ENCODE data around the gene CHRD. TPM values are rescaled to one million over a fixed set of nuclear protein-coding genes. Genes with fewer than 3 reads are reported as not detected.
A peak's percentile ranks its signal among the peaks of the same experiment; 100 is the strongest.
"Not testable (repeated sequence)": the region's sequence is repeated elsewhere in the genome, so short reads cannot be mapped to it uniquely, and the experiment has no call there.

The CHRD gene
- polyA plus RNA-seq (ENCODE audit: insufficient read length): 19.2 TPM

- DNase-seq (ENCODE audit: low read depth): no peak
These were observed at the start of gene CHRD for GRCh38 chr3:184379358-184380184. Gene CHRD (plus strand): TSS chr3:184380054. CDS start chr3:184380319, 265 bp downstream.

GRCh38 chr3:184332370-184333090 lies 47.3 kb upstream of the CHRD start:
- no peak for DNase-seq (ENCODE audit: low read depth)

- no peak for DNase-seq (ENCODE audit: low read depth)
These were observed 46.7 kb upstream of the CHRD start for GRCh38 chr3:184333190-184333589.

DNA sequence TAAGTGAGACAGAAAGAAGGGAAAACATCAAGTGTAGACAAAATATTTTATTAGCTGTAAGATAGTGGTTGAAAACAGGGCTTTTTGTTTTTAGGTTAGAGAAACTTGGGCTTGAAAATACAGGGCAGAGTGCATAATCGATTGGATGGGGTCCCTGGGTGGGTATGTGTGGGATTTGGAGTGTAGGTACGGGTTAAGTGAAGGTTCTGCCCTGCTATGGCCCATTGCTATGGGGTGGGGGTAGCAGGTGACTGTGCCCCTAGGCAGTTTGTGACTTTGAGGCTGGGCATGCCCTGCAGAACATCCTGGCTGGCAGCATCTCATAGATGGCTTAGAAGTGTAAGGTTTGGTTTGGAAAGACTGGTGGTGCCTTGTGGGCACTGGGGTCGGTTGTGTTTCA lies 46.2 kb upstream of the CHRD start:
- no peak for DNase-seq (ENCODE audit: low read depth)

DNA sequence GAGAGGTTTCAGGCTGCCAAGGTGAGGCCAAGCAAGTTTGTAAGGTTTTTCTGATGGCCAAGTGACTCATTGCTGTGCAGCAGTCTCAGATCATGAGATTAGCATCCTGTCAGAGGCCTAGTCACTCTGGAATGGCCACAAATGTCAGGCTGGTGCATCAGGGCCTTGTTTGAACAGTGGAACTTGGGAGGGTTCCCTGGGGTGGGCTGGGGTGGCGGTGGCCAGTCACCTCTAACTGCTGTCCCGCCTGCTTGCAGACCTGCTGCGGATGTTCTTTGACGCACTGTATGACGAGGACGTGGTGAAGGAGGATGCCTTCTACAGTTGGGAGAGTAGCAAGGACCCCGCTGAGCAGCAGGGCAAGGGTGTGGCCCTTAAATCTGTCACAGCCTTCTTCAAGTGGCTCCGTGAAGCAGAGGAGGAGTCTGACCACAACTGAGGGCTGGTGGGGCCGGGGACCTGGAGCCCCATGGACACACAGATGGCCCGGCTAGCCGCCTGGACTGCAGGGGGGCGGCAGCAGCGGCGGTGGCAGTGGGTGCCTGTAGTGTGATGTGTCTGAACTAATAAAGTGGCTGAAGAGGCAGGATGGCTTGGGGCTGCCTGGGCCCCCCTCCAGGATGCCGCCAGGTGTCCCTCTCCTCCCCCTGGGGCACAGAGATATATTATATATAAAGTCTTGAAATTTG lies 45.2 kb upstream of the CHRD start:
- DNase-seq (ENCODE audit: low read depth): no peak

GRCh38 chr3:184335291-184335660 lies 44.6 kb upstream of the CHRD start:
- no peak for DNase-seq (ENCODE audit: low read depth)

DNA sequence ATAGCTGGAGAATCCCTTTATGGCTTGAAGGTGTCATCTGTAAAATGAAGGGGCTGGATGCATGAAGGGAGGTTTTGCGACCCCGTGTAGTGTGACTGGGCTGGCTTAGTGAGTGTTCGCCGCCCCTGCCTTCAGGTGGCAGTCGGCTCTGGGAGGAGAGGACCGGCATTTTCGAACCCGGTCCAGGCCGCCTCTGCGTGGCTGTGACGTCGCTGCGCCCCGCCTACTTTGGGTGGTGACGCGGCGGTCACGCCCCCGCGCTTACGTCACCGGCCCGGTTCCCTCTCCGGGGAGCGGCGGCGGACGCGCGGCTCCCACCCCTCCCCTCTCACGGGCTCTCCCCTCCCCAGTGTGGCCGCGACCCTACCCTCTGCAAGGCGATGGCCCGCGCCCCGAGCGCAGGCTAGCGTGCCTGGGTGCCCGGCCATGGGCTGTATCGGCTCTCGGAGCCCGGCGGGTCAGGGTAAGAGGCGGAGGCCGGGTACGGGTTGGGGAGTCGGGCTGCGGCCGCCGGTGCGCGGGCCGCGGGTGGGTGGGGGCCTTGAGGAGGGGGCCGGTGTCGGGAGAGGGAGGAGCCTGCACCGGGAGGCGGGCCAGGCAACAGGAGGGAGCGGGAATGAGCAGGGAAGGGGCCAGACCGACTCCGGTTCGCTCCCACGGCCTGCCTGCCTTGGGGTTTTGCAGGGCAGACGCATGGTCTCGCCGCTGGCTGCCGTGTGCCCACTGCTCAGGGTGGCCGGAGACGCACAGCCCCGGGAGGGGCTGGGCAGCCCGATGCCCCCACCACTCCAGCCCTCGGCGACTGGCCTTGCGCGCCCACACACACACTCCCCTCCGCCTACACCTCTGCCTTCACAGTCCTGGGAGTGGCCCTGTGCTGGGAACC lies 44.0 kb upstream of the CHRD start:
- DNase-seq (ENCODE audit: low read depth): peak; percentile 59

DNA sequence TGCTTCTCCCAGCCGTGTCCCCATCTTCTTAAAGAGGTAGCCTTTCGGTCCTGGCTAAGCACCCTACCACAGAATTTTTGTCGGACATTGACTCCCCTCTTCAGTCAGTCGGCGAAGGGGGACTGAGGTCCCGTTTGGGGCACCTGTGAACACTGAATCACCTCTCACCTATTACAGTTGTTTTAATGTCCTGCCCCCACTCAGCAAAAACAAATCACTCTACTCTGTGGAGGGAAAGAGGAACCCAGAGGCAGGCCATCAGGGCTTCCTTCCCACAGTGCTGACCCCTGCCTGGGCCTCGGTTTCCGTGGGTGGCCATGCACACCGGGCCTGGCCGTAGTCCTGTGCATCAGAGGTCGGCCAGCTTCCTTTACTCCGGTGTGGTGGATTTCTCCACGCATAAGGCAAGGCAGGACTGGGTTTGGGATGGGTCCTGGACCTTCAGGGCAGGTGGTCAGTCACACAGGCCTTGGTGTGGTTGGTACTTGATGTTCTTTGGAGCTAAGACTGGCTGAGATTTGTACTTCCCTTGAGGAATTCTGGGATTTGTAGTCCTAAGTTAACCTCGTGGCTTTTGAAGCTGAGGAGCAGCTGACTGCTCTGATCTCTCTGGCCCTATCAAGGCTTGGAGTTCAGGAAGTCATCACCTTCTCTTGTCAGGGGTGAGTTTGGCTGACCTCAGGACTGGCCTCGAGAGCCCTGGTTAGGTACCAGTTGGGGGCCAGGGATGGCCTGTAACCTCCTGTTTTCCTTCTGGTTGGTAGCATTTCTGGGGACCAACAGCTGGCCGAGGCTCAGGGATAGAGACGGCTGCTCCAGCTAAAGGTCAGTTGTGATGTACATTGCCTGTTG lies 43.1 kb upstream of the CHRD start:
- no peak for DNase-seq (ENCODE audit: low read depth)

DNA sequence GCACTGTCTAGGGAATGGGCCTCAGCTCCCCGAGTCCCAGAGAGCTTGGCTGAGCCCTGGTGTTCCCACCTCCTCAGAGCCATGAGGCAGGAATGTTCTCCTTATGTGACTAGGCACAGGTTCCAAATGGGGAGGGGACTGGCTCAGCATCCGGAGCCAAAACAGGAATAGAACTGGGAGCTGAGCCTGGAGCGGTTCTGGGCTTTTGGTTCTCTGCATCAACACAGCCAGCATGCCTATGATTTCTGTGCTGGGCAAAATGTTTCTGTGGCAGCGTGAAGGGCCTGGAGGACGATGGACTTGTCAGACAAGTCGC lies 42.5 kb upstream of the CHRD start, which contains the start of gene FAM131A:
TSS of gene FAM131A (plus strand) at position 202 of the 316 bp plus-strand sequence. CDS start at position 233, 31 bp downstream.
- DNase-seq (ENCODE audit: low read depth): peak; percentile 62

- no peak for DNase-seq (ENCODE audit: low read depth)
These were observed 41.9 kb upstream of the CHRD start for GRCh38 chr3:184337981-184338380.

GRCh38 chr3:184338511-184338945 lies 41.3 kb upstream of the CHRD start:
- DNase-seq (ENCODE audit: low read depth): no peak

DNA sequence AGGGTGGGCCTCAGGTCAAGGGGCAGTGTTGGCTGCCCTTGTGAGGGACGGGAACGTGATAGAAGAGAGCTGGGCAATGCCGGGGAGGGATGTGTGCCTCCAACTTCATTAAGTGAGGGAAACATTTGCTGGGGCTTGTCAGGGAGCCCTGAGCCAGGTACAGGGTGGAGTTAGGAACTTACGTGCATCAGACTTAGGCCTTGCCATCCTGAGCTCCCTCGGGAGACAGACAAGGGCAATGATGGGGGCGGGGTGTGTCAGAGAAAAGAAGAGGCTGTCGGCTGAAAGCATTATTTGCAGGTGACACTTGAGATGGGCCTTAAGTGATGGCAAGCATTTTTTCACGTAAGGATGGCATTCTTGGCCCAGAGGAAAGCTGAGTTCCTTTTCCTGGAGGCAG lies 40.9 kb upstream of the CHRD start:
- no peak for DNase-seq (ENCODE audit: low read depth)

DNA sequence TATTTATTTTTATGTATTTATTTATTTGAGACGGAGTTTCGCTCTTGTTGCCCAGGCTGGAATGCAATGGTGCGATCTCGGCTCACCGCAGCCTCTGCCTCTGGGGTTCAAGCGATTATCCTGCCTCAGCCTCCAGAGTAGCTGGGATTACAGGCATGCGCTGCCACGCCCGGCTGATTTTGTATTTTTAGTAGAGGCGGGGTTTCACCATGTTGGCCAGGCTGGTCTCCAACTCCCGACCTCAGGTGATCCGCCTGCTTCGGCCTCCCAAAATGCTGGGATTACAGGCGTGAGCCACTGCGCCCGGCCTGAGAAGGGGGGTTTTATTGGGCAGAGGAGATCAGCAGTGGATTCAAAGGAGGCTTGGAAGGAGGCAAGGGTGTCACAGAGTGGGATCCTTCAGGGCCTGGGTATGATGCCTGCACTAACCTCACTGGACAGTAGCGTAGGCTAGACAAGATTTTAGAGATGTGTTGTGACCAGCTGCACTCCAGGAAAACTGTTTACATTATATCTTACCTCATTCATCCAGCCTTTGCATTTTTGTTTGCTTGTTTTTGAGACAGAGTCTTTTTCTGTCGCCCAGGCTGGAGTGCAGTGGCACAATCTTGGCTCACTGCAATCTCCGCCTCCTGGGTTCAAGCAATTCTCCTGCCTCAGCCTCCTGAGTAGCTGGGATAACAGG lies 40.3 kb upstream of the CHRD start:
- not testable (repeated sequence) for DNase-seq (ENCODE audit: low read depth)

DNA sequence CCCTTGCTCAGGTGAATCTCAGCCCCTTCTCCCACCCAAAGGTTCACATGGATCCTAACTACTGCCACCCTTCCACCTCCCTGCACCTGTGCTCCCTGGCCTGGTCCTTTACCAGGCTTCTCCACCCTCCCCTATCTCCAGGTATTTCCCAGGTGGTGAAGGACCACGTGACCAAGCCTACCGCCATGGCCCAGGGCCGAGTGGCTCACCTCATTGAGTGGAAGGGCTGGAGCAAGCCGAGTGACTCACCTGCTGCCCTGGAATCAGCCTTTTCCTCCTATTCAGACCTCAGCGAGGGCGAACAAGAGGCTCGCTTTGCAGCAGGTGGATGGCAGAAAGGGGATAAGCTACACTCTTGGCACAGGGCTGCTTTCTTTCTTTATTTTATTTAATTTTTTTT lies 37.9 kb upstream of the CHRD start:
- DNase-seq (ENCODE audit: low read depth): no peak

GRCh38 chr3:184343200-184343876 lies 36.5 kb upstream of the CHRD start:
- DNase-seq (ENCODE audit: low read depth): no peak

GRCh38 chr3:184344579-184345316 lies 35.1 kb upstream of the CHRD start:
- DNase-seq (ENCODE audit: low read depth): no peak

GRCh38 chr3:184345317-184346144 lies 34.3 kb upstream of the CHRD start:
- no peak for DNase-seq (ENCODE audit: low read depth)

Measured in forelimb muscle (tissue), 1 donor.